IPS-20b (cell line): Measurements from ENCODE around the gene AKT2.

Experiments
- H3K27ac ChIP-seq: one replicate; pipeline ENCODE4 v1.5.1; 2013; ENCODE audit warnings: low read length
- H3K27me3 ChIP-seq: 2 replicates; pipeline ENCODE4 v1.6.1; 2013; ENCODE audit warnings: mild to moderate bottlenecking, low read length, inconsistent platforms; ENCODE audit not compliant: insufficient read depth
- H3K36me3 ChIP-seq: 2 replicates; pipeline ENCODE4 v1.6.1; 2013; ENCODE audit warnings: low read depth, mild to moderate bottlenecking, inconsistent platforms, low read length, moderate library complexity; ENCODE audit not compliant: insufficient read depth
- H3K4me1 ChIP-seq: 2 replicates; pipeline ENCODE4 v1.6.1; 2013; ENCODE audit warnings: mild to moderate bottlenecking, control low read depth, inconsistent platforms, low read length, moderate library complexity; ENCODE audit not compliant: insufficient read depth
- H3K4me3 ChIP-seq: 2 replicates; pipeline ENCODE4 v1.5.1; 2013; ENCODE audit warnings: mild to moderate bottlenecking, low read length, inconsistent platforms
- H3K9ac ChIP-seq: 2 replicates; pipeline ENCODE4 v1.6.1; 2013; ENCODE audit warnings: low read depth, mild to moderate bottlenecking, inconsistent platforms, low read length, moderate library complexity
- H3K9me3 ChIP-seq: 2 replicates; pipeline ENCODE4 v1.6.1; 2013; ENCODE audit warnings: mild to moderate bottlenecking, low read depth, low read length, inconsistent platforms; ENCODE audit not compliant: insufficient read depth

AKT2 gene

GRCh38 chr19:40236366-40236765 is 48.8 kb downstream of the AKT2 start:
- Histone ChIP-seq H3K36me3 (peaks cover 58% of the 10 kb centered on the region), H3K4me3 (no peak overlapping the region), H3K9me3 (no peaks in the 10 kb centered on the region), H3K4me1 (peaks cover 7% of the 10 kb centered on the region), H3K27ac (no peak overlapping the region), H3K27me3 (no peaks in the 10 kb centered on the region), H3K9ac (no peak overlapping the region)

DNA sequence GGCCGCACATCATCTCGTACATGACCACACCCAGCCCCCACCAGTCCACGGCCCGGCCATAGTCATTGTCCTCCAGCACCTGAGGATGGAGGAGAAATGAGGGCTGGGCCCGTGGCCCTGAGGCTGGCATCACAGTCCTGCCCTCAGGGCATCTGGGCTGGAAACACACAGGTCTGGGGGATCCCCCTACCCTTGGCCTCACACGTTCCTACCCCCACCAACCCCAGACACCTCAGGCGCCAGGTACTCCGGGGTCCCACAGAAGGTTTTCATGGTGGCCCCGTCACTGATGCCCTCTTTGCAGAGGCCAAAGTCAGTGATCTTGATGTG is 49.2 kb downstream of the AKT2 start:
- H3K4me3 ChIP-seq: no peak overlapping the region
- no peaks in the 10 kb centered on the region for H3K9me3 ChIP-seq
- peaks cover 10% of the 10 kb centered on the region for H3K4me1 ChIP-seq
- H3K27me3 ChIP-seq: no peaks in the 10 kb centered on the region
- no peak overlapping the region for H3K27ac ChIP-seq
- no peak overlapping the region for H3K9ac ChIP-seq
- H3K36me3 ChIP-seq: peaks cover 54% of the 10 kb centered on the region

DNA sequence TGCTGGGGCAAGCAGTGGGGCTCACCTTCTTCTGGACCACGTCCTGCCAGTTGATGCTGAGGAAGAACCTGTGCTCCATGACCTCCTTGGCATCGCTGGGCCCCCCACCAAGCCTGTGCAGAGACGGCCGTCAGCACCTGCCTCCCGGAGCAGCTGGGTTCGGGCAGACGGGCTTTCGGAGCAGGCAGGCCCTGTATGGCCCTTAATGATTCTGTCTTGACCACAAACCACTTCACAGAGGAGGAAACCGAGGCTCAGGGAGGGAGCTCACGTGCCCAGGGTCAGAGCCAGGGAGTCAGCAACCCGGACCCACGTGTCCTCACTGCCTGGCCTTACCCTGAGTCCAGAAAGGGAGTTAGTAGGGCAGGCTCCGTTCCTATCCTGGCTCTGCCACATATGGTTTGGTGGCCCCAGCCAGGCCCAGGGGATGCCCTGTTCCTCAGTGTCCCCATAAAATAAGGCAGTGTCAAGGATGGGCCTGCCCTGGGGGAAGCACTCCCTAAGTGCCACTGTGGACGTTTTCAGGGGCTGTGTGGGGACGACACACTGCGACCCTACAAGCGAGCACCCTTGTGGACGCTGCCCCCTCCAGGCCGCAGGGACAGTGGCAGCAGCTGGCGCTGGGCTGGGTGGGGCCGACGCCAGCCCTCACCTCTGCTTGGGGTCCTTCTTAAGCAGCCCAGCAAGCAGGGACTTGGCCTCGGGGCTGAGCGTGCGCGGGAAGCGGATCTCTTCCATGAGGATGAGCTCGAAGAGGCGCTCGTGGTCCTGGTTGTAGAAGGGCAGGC is 49.7 kb downstream of the AKT2 start:
- Histone ChIP-seq H3K4me3 (no peak overlapping the region), H3K36me3 (peaks cover 49% of the 10 kb centered on the region), H3K27me3 (no peaks in the 10 kb centered on the region), H3K4me1 (peaks cover 10% of the 10 kb centered on the region), H3K27ac (no peak overlapping the region), H3K9me3 (no peaks in the 10 kb centered on the region), H3K9ac (no peak overlapping the region)

DNA sequence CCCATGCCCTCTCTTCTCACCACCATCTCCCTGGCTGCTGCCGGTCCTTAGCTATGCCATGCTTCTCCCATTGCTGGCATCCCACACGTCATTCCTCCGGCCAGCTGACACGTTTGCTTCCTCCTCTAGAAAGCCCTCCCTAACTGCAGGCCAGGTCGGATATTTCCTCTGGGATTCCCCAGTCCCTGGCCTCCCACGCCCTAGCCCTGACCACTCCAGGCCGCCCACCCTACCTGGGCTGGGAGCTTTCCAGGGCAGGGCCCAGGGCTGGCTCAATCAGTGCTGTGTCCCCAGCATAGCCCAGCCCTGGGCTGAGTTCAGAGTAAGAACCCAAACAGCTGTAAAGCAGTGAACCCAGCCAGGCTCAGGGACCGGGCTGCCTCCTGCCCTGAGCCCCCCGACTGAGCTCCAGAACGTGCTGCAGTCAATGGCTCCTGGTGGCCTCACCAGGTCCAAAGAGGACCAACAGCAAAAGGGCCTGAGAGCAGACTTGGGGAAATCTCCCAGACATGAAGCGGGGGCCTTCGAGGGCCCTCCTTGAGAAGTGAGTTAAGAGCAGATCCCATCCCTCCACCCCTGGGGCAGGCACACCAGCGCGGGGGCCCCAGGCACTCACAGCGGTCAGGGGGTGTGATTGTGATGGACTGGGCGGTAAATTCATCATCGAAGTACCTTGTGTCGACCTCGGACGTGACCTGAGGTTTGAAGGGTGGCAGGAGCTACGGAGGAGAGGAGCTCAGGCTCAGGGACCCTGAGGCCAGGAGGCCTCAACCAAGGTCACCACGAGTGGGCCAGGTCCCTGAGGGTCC is 50.5 kb downstream of the AKT2 start:
- Histone ChIP-seq H3K36me3 (peaks cover 41% of the 10 kb centered on the region), H3K27me3 (no peaks in the 10 kb centered on the region), H3K4me3 (no peak overlapping the region), H3K4me1 (peaks cover 10% of the 10 kb centered on the region), H3K9me3 (no peaks in the 10 kb centered on the region), H3K27ac (no peak overlapping the region), H3K9ac (no peak overlapping the region)

DNA sequence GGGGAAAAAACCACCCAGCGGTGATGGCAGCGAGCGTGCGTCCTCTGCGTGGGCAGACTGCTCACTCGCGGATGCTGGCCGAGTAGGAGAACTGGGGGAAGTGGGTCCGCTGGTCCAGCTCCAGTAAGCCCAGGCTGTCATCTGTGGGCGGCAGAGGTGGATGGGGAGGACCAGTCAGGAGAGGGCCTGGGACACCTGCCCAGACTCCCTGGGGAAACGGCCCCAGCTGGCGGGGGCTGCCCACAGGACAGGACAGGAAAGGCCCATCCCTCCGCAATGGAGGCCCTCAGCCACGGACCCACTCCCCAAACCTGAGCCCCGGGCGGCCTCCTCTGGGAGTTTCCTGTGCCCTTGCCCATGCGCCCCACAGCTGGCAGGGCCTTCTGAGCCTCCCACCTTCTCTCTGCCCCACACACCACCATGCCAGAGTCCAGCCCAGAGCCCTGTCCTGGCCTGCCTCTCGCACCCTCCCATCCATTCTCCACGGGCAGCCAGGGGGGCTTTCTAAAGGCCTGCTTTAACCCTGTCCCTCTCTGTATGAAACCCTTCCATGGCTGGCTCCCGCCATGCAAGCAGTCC is 51.2 kb downstream of the AKT2 start:
- H3K27ac ChIP-seq: no peak overlapping the region
- H3K36me3 ChIP-seq: peaks cover 33% of the 10 kb centered on the region
- no peak overlapping the region for H3K9ac ChIP-seq
- H3K9me3 ChIP-seq: no peaks in the 10 kb centered on the region
- peaks cover 10% of the 10 kb centered on the region for H3K4me1 ChIP-seq
- H3K4me3 ChIP-seq: no peak overlapping the region
- no peaks in the 10 kb centered on the region for H3K27me3 ChIP-seq

DNA sequence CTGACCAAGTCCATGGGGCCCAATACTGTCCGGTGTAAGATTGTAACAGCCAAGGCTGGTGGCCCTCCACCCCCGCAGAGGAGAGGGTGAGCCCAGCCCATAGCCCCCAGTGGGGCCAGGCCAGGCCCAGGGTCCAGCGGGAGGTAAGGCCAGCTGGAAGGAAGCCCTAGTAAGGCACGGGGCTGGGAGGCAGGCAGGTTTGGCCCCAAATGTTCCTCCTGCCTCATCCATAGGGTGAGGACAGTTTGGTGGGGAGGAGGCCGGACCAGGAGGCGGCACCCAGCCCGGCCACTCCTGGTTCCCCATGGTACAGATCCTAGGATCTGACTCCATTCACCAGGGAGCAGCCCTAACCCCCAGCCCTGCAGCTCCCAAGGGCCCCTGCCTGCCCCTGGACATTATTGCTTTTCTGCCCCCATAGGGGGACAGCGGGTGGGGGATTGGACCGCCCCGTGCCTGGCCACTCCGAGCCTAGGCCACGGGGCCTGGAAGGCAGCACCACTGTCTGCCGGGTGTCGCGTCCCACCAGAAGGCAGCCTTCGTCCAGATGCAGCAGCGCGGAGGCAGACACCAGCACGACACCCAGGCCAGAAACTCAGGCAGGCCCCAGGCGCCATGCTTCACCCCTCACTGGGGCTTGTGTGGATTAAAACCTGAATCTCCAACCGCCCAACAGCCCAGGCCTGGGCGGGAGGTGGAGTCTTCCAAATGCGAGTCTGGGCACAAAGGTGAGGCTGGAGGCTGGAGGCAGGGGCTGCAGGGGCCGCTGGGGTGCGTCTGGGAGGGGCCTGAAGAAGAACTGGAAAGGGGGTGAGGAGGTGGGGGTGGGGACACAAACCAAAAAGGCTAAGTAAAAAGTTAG is 52.0 kb downstream of the AKT2 start:
- Histone ChIP-seq H3K4me3 (no peak overlapping the region), H3K36me3 (peaks cover 27% of the 10 kb centered on the region), H3K27me3 (no peaks in the 10 kb centered on the region; the same call in 1 of the 2 replicates), H3K9me3 (no peaks in the 10 kb centered on the region), H3K9ac (no peak overlapping the region), H3K4me1 (peaks cover 10% of the 10 kb centered on the region), H3K27ac (no peak overlapping the region)

DNA sequence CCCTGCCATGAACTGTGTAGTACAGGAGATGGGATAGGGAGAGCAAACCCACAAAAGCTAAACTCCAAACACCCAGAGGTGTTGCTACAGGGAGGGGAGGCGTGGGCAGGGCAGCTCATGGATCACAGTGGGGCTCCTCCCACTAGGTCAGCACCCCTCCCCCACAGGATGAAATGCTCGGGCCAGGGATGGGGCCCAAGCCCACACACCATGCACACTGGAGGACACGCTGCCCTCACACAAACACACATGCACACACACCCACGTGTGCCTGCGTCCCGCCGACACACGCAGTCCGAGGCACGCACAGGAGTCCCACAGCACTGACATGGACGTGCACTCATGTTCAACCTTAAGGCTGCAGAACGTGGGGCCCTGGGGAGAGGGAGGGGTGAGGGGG is 52.7 kb downstream of the AKT2 start:
- no peak overlapping the region for H3K9ac ChIP-seq
- peaks cover 23% of the 10 kb centered on the region for H3K36me3 ChIP-seq
- H3K4me1 ChIP-seq: peaks cover 10% of the 10 kb centered on the region

DNA sequence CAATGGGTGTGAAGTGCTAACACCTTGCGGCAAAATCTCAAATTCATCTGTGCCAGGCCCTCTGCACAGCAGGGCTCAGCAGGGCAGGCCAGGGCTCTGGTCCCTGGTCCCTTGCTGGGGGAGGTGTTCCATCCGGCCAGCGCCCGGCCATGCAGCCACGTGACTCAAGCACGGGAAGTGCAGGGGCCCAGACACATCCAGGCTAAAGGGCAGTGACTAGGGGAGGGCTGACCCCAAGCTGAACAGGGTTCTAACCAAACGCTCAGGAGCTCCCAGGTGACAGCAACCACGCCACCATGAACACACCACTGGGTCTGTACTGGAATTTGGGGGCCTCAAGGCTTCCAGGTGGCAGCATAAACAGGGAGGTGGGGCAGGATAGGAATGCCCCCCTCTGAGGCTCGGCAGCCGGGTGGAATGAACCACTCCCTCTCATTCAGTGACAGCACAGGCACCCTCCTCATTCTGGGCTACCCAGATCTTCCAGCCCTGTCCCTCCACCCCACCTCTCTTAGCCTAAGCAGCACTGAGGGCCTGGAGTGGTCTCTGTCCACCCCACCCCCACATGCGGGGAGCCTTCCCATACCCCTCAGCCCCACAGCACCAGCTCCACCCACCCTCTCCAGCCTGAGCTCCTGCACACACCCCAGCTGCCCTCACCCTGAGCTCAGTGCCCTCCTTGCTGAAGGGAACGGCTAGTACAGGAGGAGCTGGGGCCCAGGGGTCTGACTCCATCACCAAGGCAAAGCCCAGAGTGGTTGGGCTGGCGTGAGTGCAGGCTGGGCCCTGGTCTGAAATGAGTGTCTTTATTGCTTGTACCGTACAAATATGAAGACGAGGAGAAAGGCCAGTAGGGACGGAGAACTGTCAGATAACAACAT is 53.4 kb downstream of the AKT2 start:
- no peak overlapping the region; the same call in 1 of the 2 replicates for H3K4me3 ChIP-seq
- H3K9ac ChIP-seq: no peak overlapping the region; the same call in 1 of the 2 replicates
- H3K27me3 ChIP-seq: no peaks in the 10 kb centered on the region; the same call in 1 of the 2 replicates
- H3K4me1 ChIP-seq: peaks cover 10% of the 10 kb centered on the region
- H3K27ac ChIP-seq: no peak overlapping the region
- peaks cover 19% of the 10 kb centered on the region for H3K36me3 ChIP-seq
- no peaks in the 10 kb centered on the region for H3K9me3 ChIP-seq

More for the DNA sequence above, 52.7 kb downstream of the AKT2 start:
- H3K9me3 ChIP-seq: no peaks in the 10 kb centered on the region
- H3K27me3 ChIP-seq: no peaks in the 10 kb centered on the region; the same call in 1 of the 2 replicates
- H3K4me3 ChIP-seq: no peak overlapping the region
- no peak overlapping the region for H3K27ac ChIP-seq

- Histone ChIP-seq H3K9ac (no peak overlapping the region; the same call in 1 of the 2 replicates), H3K36me3 (peaks cover 12% of the 10 kb centered on the region), H3K4me3 (no peak overlapping the region; the same call in 1 of the 2 replicates), H3K27ac (no peak overlapping the region), H3K9me3 (no peaks in the 10 kb centered on the region), H3K4me1 (peaks cover 10% of the 10 kb centered on the region), H3K27me3 (no peaks in the 10 kb centered on the region; the same call in 1 of the 2 replicates)
Observed at GRCh38 chr19:40231057-40231456, 54.1 kb downstream of the AKT2 start.

DNA sequence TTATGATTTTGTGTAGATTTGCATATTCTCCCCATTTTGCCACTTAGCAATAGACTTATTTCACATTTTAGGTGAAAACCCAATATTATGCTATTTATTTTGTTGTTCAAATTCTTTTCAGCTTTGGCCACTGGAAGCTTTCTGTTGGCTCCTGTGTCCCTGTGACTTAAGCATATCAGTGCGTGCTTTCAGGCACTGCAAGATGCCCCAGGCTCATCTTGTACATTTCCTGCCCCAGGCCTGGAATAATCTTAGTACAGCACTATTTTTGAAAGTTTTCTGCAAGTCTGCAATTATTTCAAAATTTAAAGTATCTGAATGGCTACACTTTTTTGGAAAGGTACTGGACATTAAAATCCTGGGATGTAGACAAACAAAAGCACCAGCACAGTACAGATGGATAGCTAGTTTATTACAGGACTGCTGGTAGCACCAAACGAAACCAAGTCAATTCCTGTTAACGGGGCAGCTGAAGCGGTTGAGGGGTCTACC is 55.2 kb downstream of the AKT2 start:
- H3K4me3 ChIP-seq: no peak overlapping the region

More for the DNA sequence above, 55.2 kb downstream of the AKT2 start:
- Histone ChIP-seq H3K27ac (no peak overlapping the region), H3K9ac (no peak overlapping the region), H3K27me3 (peaks cover 9% of the 10 kb centered on the region; the same call in 1 of the 2 replicates), H3K36me3 (peaks cover 3% of the 10 kb centered on the region), H3K9me3 (no peaks in the 10 kb centered on the region), H3K4me1 (peaks cover 10% of the 10 kb centered on the region)
